AG04449 (cell line): ENCODE data around the gene RPL27.

ENCODE experiments used
- CTCF ChIA-PET: fragments of 350-600 bp; formaldehyde crosslinking; extraction: SDS; loops from one replicate; lab custom pipeline; 2021; ENCODE audit warnings: antibody characterized with exemption; lab: Yijun Ruan, JAX
- POLR2A ChIA-PET: fragments of 400-600, 350-600 bp; formaldehyde crosslinking; extraction: SDS; loops from one replicate; lab custom pipeline; 2020; ENCODE audit warnings: antibody characterized with exemption, inconsistent platforms; lab: Yijun Ruan, JAX
- DNase-seq: peaks from one replicate; pipeline ENCODE4 v3.0.0-alpha.2; 2010; ENCODE audit warnings: low read depth, low spot score
- H3K4me3 ChIP-seq: 2 replicates; pipeline ENCODE4 v1.5.1; 2011; ENCODE audit warnings: low read depth, mild to moderate bottlenecking, control low read depth, low read length
- CTCF ChIP-seq: IDR thresholded peaks from one replicate; pipeline ENCODE4 v1.5.1; 2011; ENCODE audit warnings: mild to moderate bottlenecking, moderate library complexity, low read length, control low read depth, inconsistent platforms; ENCODE audit not compliant: insufficient read depth; ENCODE audit errors: missing control alignments

The RPL27 gene

GRCh38 chr17:43014649-43015542, 16.7 kb downstream of the RPL27 start:
- no peak for TF ChIP-seq CTCF
- ChIA-PET CTCF (interaction anchor here (0.6 to 1.3 kb wide), 3 partner anchors 9 to 1205 kb away, joined by 3 to 7 read pairs (median 3); partner anchors contain the start of gene RPL27), POLR2A (interaction anchor here (1.3 kb wide), 1 partner anchor 17 kb away, joined by 6 read pairs; the partner anchor contains the start of gene RPL27)
- DNase-seq: no peak
- no peak overlapping the region for H3K4me3 ChIP-seq

- H3K4me3 ChIP-seq: no peak overlapping the region
- ChIA-PET POLR2A (interaction anchor here (1.3 kb wide), 1 partner anchor 17 kb away, joined by 6 read pairs; the partner anchor contains the start of gene RPL27), CTCF (interaction anchor here (0.6 kb wide), 1 partner anchor 1205 kb away, joined by 3 read pairs; no protein-coding TSS in a partner anchor)
- no peak for TF ChIP-seq CTCF
- DNase-seq: no peak
Measured at GRCh38 chr17:43015579-43015978, 17.4 kb downstream of the RPL27 start.

GRCh38 chr17:43016216-43016615, 18.0 kb downstream of the RPL27 start:
- DNase-seq: no peak
- CTCF ChIA-PET: no interaction called here

GRCh38 chr17:43018008-43018853, 20.0 kb downstream of the RPL27 start:
- TF ChIP-seq CTCF: no peak
- no peak for DNase-seq
- ChIA-PET POLR2A (no interaction called here), CTCF (interaction anchor here (1.0 to 1.4 kb wide), 2 partner anchors 11 to 21 kb away, joined by 3 to 4 read pairs; partner anchors contain the start of gene IFI35)
- no peak overlapping the region for H3K4me3 ChIP-seq

More at GRCh38 chr17:43016216-43016615, 18.0 kb downstream of the RPL27 start:
- no peak for TF ChIP-seq CTCF
- no peak overlapping the region for H3K4me3 ChIP-seq
- POLR2A ChIA-PET: no interaction called here

- POLR2A ChIA-PET: no interaction called here
- no peak for TF ChIP-seq CTCF
- CTCF ChIA-PET: interaction anchor here (1.0 to 1.4 kb wide), 2 partner anchors 12 to 21 kb away, joined by 3 to 4 read pairs; partner anchors contain the start of gene IFI35
- DNase-seq: no peak
- H3K4me3 ChIP-seq: no peak overlapping the region
Measured at GRCh38 chr17:43018932-43019331, 20.7 kb downstream of the RPL27 start.

GRCh38 chr17:43019418-43019817, 21.2 kb downstream of the RPL27 start:
- POLR2A ChIA-PET: no interaction called here
- TF ChIP-seq CTCF: no peak
- CTCF ChIA-PET: interaction anchor here (1.0 to 1.4 kb wide), 2 partner anchors 12 to 22 kb away, joined by 3 to 4 read pairs; partner anchors contain the start of gene IFI35
- DNase-seq: no peak
- no peak overlapping the region for H3K4me3 ChIP-seq
